GM23248 (cell line): ENCODE data around the gene BCO1. TPM values are rescaled to one million over a fixed set of nuclear protein-coding genes. Genes with fewer than 3 reads are reported as not detected.

Experiments
- DNase-seq: peaks from one replicate; pipeline ENCODE4 v3.0.0-alpha.2; 2015
- H2AFZ ChIP-seq: fragments of 200-600 bp; sonication (generic); 2 replicates; pipeline ENCODE4 v1.6.1; 2016; ENCODE audit warnings: antibody characterized with exemption
- H3F3A ChIP-seq: fragments of 200-600 bp; sonication (generic); 2 replicates; pipeline ENCODE4 v1.6.1; 2016; ENCODE audit warnings: mild to moderate bottlenecking, antibody characterized with exemption, mixed run types; ENCODE audit not compliant: insufficient read depth
- H3K27ac ChIP-seq: fragments of 200-600 bp; sonication (generic); 2 replicates; pipeline ENCODE4 v1.5.1; 2016; ENCODE audit warnings: mild to moderate bottlenecking
- H3K27me3 ChIP-seq: fragments of 200-600 bp; sonication (generic); replicated peaks from 2 replicates; pipeline ENCODE4 v1.6.1; 2016; ENCODE audit warnings: mild to moderate bottlenecking; ENCODE audit not compliant: insufficient read depth
- H3K36me3 ChIP-seq: fragments of 200-600 bp; sonication (generic); 2 replicates; pipeline ENCODE4 v1.6.1; 2016; ENCODE audit warnings: low read depth, mild to moderate bottlenecking
- H3K4me1 ChIP-seq: fragments of 200-600 bp; sonication (generic); 2 replicates; pipeline ENCODE4 v1.6.1; 2016; ENCODE audit warnings: mild to moderate bottlenecking; ENCODE audit not compliant: insufficient read depth
- H3K4me2 ChIP-seq: fragments of 200-600 bp; sonication (generic); one replicate; pipeline ENCODE4 v1.6.1; 2016; ENCODE audit warnings: mild to moderate bottlenecking; ENCODE audit not compliant: unreplicated experiment
- H3K4me3 ChIP-seq: fragments of 200-600 bp; sonication (generic); 2 replicates; pipeline ENCODE4 v1.5.1; 2016; ENCODE audit warnings: mild to moderate bottlenecking
- H3K79me2 ChIP-seq: fragments of 200-600 bp; sonication (generic); 2 replicates; pipeline ENCODE4 v1.6.1; 2016; ENCODE audit warnings: mild to moderate bottlenecking; ENCODE audit not compliant: insufficient read depth
- H3K9ac ChIP-seq: fragments of 200-600 bp; sonication (generic); 2 replicates; pipeline ENCODE4 v1.6.1; 2016; ENCODE audit warnings: mild to moderate bottlenecking
- H3K9me2 ChIP-seq: fragments of 200-600 bp; sonication (generic); 2 replicates; pipeline ENCODE4 v1.6.1; 2016; ENCODE audit warnings: mixed run types, mild to moderate bottlenecking, moderate library complexity; ENCODE audit not compliant: insufficient read depth
- H3K9me3 ChIP-seq: fragments of 200-600 bp; sonication (generic); one replicate; pipeline ENCODE4 v1.6.1; 2017; ENCODE audit warnings: low read depth
- H4K20me1 ChIP-seq: fragments of 200-600 bp; sonication (generic); 2 replicates; pipeline ENCODE4 v1.6.0; 2016; ENCODE audit not compliant: insufficient read depth
- EZH2phosphoT487 ChIP-seq: fragments of 200-600 bp; sonication (generic); IDR thresholded peaks from 2 replicates; pipeline ENCODE4 v1.6.1; 2018; ENCODE audit warnings: antibody characterized with exemption, moderate library complexity, mild to moderate bottlenecking, low read depth; ENCODE audit not compliant: insufficient read depth
- WGBS, 2 experiments: methylation state at CpG; one replicate each; pipeline ENCODE4 v1.1.6; 2015 to 2017; ENCODE audit warnings: low lambda C conversion rate in 2 of 2, low coverage in 1 of 2; ENCODE audit errors: missing lambda C conversion rate in 2 of 2; 5-methylcytosine and 5-hydroxymethylcytosine counted together
- in situ Hi-C: fragments of 300-500 bp; cut with MboI; formaldehyde crosslinking; loops from 2 replicates; pipeline ENCODE4 v1.15.0; 2020
- polyA plus RNA-seq: library from polyadenylated mRNA; unstranded; fragments of >200 nt; fragmentation: Nextera tagmentation; extraction: Ambion mirVana; gene quantifications from 2 replicates; pipeline ENCODE4 v1.2.1, GENCODE V29; 2016
- total RNA-seq: library from RNA; depleted of rRNA; stranded (reverse); fragments of >200 nt; shearing (Covaris generic); gene quantifications from 2 replicates; pipeline ENCODE4 v1.2.3, GENCODE V29; 2014; rRNA removed

The BCO1 gene
- total and polyA plus RNA-seq, 2 experiments from 2014 or later = not detected

DNA sequence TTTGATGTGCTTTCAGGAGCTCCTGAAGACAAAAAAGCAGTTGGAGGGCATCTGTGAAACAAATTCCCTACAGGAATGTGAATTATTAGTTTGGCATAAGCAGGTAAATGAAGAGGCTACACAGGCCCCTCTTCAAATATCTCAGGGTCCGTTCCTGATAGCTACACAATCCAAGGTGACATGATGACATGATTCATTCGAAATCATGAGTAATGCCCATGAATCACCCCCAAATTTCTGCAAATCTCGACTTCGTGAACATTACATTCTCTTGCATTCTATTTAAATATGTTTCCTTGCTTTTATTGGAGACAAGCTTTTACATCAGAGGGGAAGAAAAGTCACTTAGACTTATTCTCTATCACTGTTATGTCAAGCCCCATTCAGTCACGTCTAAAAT lies 98.6 kb downstream of the BCO1 start:
- no peak for TF ChIP-seq EZH2phosphoT487
- no peak overlapping the region for H3K27ac ChIP-seq
- in situ Hi-C loops = no loop called here
- H3K9ac ChIP-seq = no peak overlapping the region
- H4K20me1 ChIP-seq = no peaks in the 10 kb centered on the region
- H3F3A ChIP-seq = no peaks in the 10 kb centered on the region
- DNase-seq = peak; percentile 1
- H3K36me3 ChIP-seq = no peaks in the 10 kb centered on the region
- H3K4me3 ChIP-seq = no peak overlapping the region
- no peaks in the 10 kb centered on the region for H3K27me3 ChIP-seq
- H3K9me3 ChIP-seq = no peaks in the 10 kb centered on the region
- H3K9me2 ChIP-seq = no peaks in the 10 kb centered on the region
- peaks cover 18% of the 10 kb centered on the region for H3K79me2 ChIP-seq
- no peaks in the 10 kb centered on the region for H3K4me1 ChIP-seq
- no peak overlapping the region for H2AFZ ChIP-seq
- 88 to 91% methylated on average over 5 of the region's 5 CpGs for WGBS, 2 experiments
- H3K4me2 ChIP-seq = no peak overlapping the region

Other genes with a start within 250 kb of the BCO1 start
- 49.4 and 64.4 TPM in 2 replicates for gene CMC2, start 231.8 kb upstream of the BCO1 start, total RNA-seq
- gene CMC2, start 231.8 kb upstream of the BCO1 start, polyA plus RNA-seq = 117 and 126 TPM in 2 replicates
- gene CENPN, start 231.5 kb upstream of the BCO1 start, total RNA-seq = 28.3 and 29.2 TPM in 2 replicates
- 29.0 and 33.7 TPM in 2 replicates for gene CENPN, start 231.5 kb upstream of the BCO1 start, polyA plus RNA-seq
- 41.7 and 44.4 TPM in 2 replicates for gene ATMIN, start 202.8 kb upstream of the BCO1 start, total RNA-seq
- 9.8 and 13.2 TPM in 2 replicates for gene ATMIN, start 202.8 kb upstream of the BCO1 start, polyA plus RNA-seq
- gene C16orf46, start 161.5 kb upstream of the BCO1 start, total RNA-seq = 1.3 TPM in 1 of 2 replicates, not detected in the other
- 0.16 and 0.79 TPM in 2 replicates for gene C16orf46, start 161.5 kb upstream of the BCO1 start, polyA plus RNA-seq
- 16.4 and 26.3 TPM in 2 replicates for gene GCSH, start 142.3 kb upstream of the BCO1 start, total RNA-seq
- gene GCSH, start 142.3 kb upstream of the BCO1 start, polyA plus RNA-seq = 55.1 and 57.0 TPM in 2 replicates
- 5.7 and 5.8 TPM in 2 replicates for gene GAN, start 76.3 kb downstream of the BCO1 start, total RNA-seq
- gene GAN, start 76.3 kb downstream of the BCO1 start, polyA plus RNA-seq = 1.6 and 2.1 TPM in 2 replicates
- gene CMIP, start 206.1 kb downstream of the BCO1 start, total RNA-seq = 7.8 and 9.5 TPM in 2 replicates
- gene CMIP, start 206.1 kb downstream of the BCO1 start, polyA plus RNA-seq = 1.3 and 1.5 TPM in 2 replicates